A549 (cell line): ENCODE results near the gene DDX54. TPM values are rescaled to one million over a fixed set of nuclear protein-coding genes. Genes with fewer than 3 reads are reported as not detected.

Experiments
- ATAC-seq, 2 experiments: fragments of 200-7000 bp in 1 of 2; fragments of >200 bp in 1 of 2; cut with Nextera tagmentation in 1 of 2; cut with Tn5 transposase in 1 of 2; 3 replicates each; pipeline versions ENCODE4 v1.8.0 to v1.9.1; 2018 to 2020; ENCODE audit warnings: mild to moderate bottlenecking in 1 of 2, moderate library complexity in 1 of 2
- CTCF ChIA-PET: fragments of 300-600 bp; sonication (Branson Sonifier 250); formaldehyde crosslinking; extraction: SDS; loops from one replicate; lab custom pipeline; 2021; ENCODE audit warnings: antibody characterized with exemption, inconsistent platforms; lab: Yijun Ruan, JAX
- POLR2A ChIA-PET: fragments of 350-600 bp; formaldehyde crosslinking; extraction: SDS; loops from one replicate; lab custom pipeline; 2021; ENCODE audit warnings: antibody characterized with exemption, inconsistent platforms; lab: Yijun Ruan, JAX
- DNase-seq, 2 experiments: peaks; one replicate each; pipeline versions ENCODE4 v3.0.0 to v3.0.0-alpha.2; 2011 to 2016; ENCODE audit warnings: low read depth in 1 of 2, low spot score in 1 of 2
- FAIRE-seq: peaks from 2 replicates; lab custom pipeline; 2011; peaks lifted over from hg19 to GRCh38; lab: Jason Lieb, UNC
- H3K27ac ChIP-seq, 2 experiments: fragments of >200 bp; sonication (Bioruptor Twin); formaldehyde crosslinking; 3 replicates each; pipeline ENCODE4 v1.5.1; 2016 to 2017
- H3K4me1 ChIP-seq: fragments of >200 bp; sonication (Bioruptor Twin); formaldehyde crosslinking; 3 replicates; pipeline ENCODE4 v1.6.1; 2016
- H3K4me2 ChIP-seq: fragments of >200 bp; sonication (Bioruptor Twin); formaldehyde crosslinking; 3 replicates; pipeline ENCODE4 v1.6.1; 2016
- H3K4me3 ChIP-seq: fragments of >200 bp; sonication (Bioruptor Twin); formaldehyde crosslinking; 3 replicates; pipeline ENCODE4 v1.5.1; 2016
- H3K9me3 ChIP-seq: fragments of >200 bp; sonication (Bioruptor Twin); formaldehyde crosslinking; 3 replicates; pipeline ENCODE4 v1.6.1; 2016
- BCL3 ChIP-seq: fragments of >200 bp; sonication (Bioruptor Twin); formaldehyde crosslinking; IDR thresholded peaks from 3 replicates; pipeline ENCODE4 v1.6.1; 2016
- CBX8 ChIP-seq: fragments of 200-600 bp; sonication (generic); IDR thresholded peaks from 2 replicates; pipeline ENCODE4 v1.6.1; 2016
- CEBPB ChIP-seq, 2 experiments: fragments of >200 bp in 1 of 2; sonication (Bioruptor Twin) in 1 of 2; formaldehyde crosslinking in 1 of 2; IDR thresholded peaks; 2 replicates each; pipeline ENCODE4 v1.6.1; 2012 to 2016
- CHD4 ChIP-seq: fragments of 200-600 bp; sonication (generic); IDR thresholded peaks from 2 replicates; pipeline ENCODE4 v1.6.1; 2016; ENCODE audit warnings: antibody characterized with exemption, mild to moderate bottlenecking, borderline replicate concordance
- CTCF ChIP-seq: fragments of >200 bp; sonication (Bioruptor Twin); formaldehyde crosslinking; IDR thresholded peaks from 3 replicates; pipeline ENCODE4 v1.5.1; 2016
- EHMT2 ChIP-seq: fragments of 200-600 bp; sonication (generic); IDR thresholded peaks from 2 replicates; pipeline ENCODE4 v1.6.1; 2016; ENCODE audit warnings: antibody characterized with exemption, low read depth, mild to moderate bottlenecking, moderate library complexity
- FOSL2 ChIP-seq, 2 experiments: fragments of 450-650 bp in 1 of 2; fragments of >200 bp in 1 of 2; sonication (Bioruptor Twin) in 1 of 2; formaldehyde crosslinking; IDR thresholded peaks; 2 replicates each; pipeline versions ENCODE4 v1.5.0 to v1.6.1; 2016 to 2020; ENCODE audit warnings: mild to moderate bottlenecking in 1 of 2, moderate library complexity in 1 of 2
- FOXS1 ChIP-seq: fragments of 250-450 bp; sonication (Bioruptor Pico); IDR thresholded peaks from 2 replicates; pipeline ENCODE4 v1.5.0; 2020; ENCODE audit warnings: mild to moderate bottlenecking, moderate library complexity
- GATA3 ChIP-seq: IDR thresholded peaks from 2 replicates; pipeline ENCODE4 v1.6.1; 2012; ENCODE audit warnings: borderline replicate concordance
- HEYL ChIP-seq: fragments of 250-450 bp; sonication (Bioruptor Pico); IDR thresholded peaks from 2 replicates; pipeline ENCODE4 v1.8.0; 2021; ENCODE audit warnings: mild to moderate bottlenecking, moderate library complexity
- HMGXB4 ChIP-seq: fragments of 250-450 bp; sonication (Bioruptor Pico); IDR thresholded peaks from 2 replicates; pipeline ENCODE4 v1.5.0; 2021; ENCODE audit warnings: mild to moderate bottlenecking, moderate library complexity, borderline replicate concordance
- HOXA7 ChIP-seq: fragments of 250-450 bp; sonication (Bioruptor Pico); IDR thresholded peaks from 2 replicates; pipeline ENCODE4 v1.5.0; 2020; ENCODE audit warnings: mild to moderate bottlenecking, moderate library complexity
- HOXB5 ChIP-seq: fragments of 250-450 bp; sonication (Bioruptor Pico); IDR thresholded peaks from 2 replicates; pipeline ENCODE4 v1.5.0; 2020; ENCODE audit warnings: mild to moderate bottlenecking, moderate library complexity
- JUNB ChIP-seq: fragments of >200 bp; sonication (Bioruptor Twin); formaldehyde crosslinking; IDR thresholded peaks from 2 replicates; pipeline ENCODE4 v1.6.1; 2016
- MAFK ChIP-seq: fragments of 450-650 bp; IDR thresholded peaks from 2 replicates; pipeline ENCODE4 v1.6.1; 2014; ENCODE audit not compliant: partially characterized antibody
- MAZ ChIP-seq: fragments of 150-350 bp; IDR thresholded peaks from 2 replicates; pipeline ENCODE4 v1.6.1; 2014; ENCODE audit warnings: antibody characterized with exemption, low read depth, low read length, borderline replicate concordance
- POLR2A ChIP-seq: IDR thresholded peaks from 2 replicates; pipeline ENCODE4 v1.6.1; 2012; ENCODE audit warnings: mild to moderate bottlenecking, low read length
- POLR2AphosphoS2 ChIP-seq: conservative IDR thresholded peaks from 2 replicates; pipeline ENCODE4 v1.6.1; 2012; ENCODE audit warnings: low read length, improper control_type of control experiment, inconsistent platforms
- RAD21 ChIP-seq, 2 experiments: fragments of >200 bp in 1 of 2; sonication (Bioruptor Twin) in 1 of 2; formaldehyde crosslinking in 1 of 2; IDR thresholded peaks in 1 of 2; conservative IDR thresholded peaks in 1 of 2; 2 replicates in 1 of 2; 3 replicates in 1 of 2; pipeline ENCODE4 v1.6.1; 2012 to 2018; ENCODE audit warnings: inconsistent platforms in 1 of 2
- RCOR1 ChIP-seq: fragments of 150-350 bp; IDR thresholded peaks from 2 replicates; pipeline ENCODE4 v1.6.1; 2014; ENCODE audit warnings: antibody characterized with exemption, low read length, low read depth
- RFX5 ChIP-seq: fragments of 450-650 bp; IDR thresholded peaks from 2 replicates; pipeline ENCODE4 v1.7.1; 2014; ENCODE audit warnings: antibody characterized with exemption, mild to moderate bottlenecking, moderate library complexity
- RNF2 ChIP-seq: fragments of 200-600 bp; sonication (generic); IDR thresholded peaks from 2 replicates; pipeline ENCODE4 v1.6.1; 2016; ENCODE audit warnings: low read depth, mild to moderate bottlenecking, antibody characterized with exemption, moderate library complexity, borderline replicate concordance
- SREBF2 ChIP-seq: fragments of 450-650 bp; IDR thresholded peaks from 2 replicates; pipeline ENCODE4 v1.6.1; 2014; ENCODE audit warnings: mild to moderate bottlenecking, moderate library complexity
- ZC3H11A ChIP-seq: fragments of 450-650 bp; IDR thresholded peaks from 2 replicates; pipeline ENCODE4 v1.6.1; 2014; ENCODE audit warnings: antibody characterized with exemption, mild to moderate bottlenecking
- WGBS: methylation state at CpG from one replicate; pipeline ENCODE4 v1.1.6; 2017; ENCODE audit errors: missing lambda C conversion rate; 5-methylcytosine and 5-hydroxymethylcytosine counted together
- polyA plus RNA-seq, 4 experiments: library from polyadenylated mRNA; depleted of rRNA in 3 of 4; stranded (reverse); fragments of >200 nt; fragmentation: RNase III in 1 of 4; extraction: RNeasy Plus Mini Kit Qiagen cat#74134 plus additional on column Dnase treatment in 1 of 4; gene quantifications; 2 replicates in 3 of 4; 3 replicates in 1 of 4; pipeline ENCODE4 v1.2.3, GENCODE V29; 2011 to 2017
- TF ChIP-seq, protein P1 (sequence below): IDR thresholded peaks from 2 replicates; pipeline ENCODE4 v1.6.1; 2012
- TF ChIP-seq, protein P2 (sequence below): IDR thresholded peaks from 2 replicates; pipeline ENCODE4 v1.6.1; 2012; ENCODE audit warnings: low read depth, borderline replicate concordance

The DDX54 gene
- polyA plus RNA-seq, 2 of the 4 experiments (the other 2 are of a cell fraction): 62.4 to 64.5 TPM

DNA sequence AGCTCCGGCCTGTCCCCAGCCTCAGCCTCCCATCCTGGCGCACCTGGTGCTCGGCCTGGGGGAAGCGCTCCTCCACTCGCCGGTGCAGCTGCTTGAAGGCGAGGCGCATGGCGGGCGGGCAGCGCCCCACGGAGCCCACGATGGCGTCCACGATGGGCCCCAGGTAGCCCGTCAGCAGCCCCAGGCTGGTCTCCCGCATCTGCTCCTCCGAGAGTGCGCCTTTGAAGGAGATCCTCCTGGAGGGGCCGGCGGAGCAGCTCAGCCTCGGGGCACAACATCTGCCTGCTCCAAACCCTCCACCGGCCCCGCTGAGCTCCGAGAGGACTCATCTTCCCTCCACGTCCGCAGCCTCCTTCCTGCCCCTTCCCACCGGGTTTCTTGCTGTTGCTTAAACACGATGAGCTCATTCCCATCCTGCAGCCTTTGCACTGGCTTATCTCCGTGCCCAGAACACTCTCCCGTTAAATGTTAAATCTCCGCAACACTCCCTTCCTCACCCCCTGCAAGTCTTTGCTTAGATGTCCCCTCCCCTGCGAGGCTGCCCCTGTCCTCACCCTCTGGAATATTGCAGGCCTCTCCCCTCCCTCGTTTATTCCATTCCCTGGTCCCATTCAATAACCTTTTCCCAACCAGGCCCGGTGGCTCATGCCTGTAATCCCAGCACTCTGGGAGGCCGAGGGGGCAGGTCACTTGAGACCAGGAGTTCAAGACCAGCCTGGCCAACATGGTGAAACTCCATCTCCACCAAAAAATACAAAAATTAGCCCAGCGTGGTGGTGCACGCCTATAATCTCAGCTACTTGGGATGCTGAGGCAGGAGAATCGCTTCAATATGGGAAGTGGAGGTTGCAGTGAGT, 73.0 kb downstream of the DDX54 start:
- FAIRE-seq: no peak
- 77% methylated on average over 25 of the region's 39 CpGs for WGBS
- TF ChIP-seq, protein P1, sequence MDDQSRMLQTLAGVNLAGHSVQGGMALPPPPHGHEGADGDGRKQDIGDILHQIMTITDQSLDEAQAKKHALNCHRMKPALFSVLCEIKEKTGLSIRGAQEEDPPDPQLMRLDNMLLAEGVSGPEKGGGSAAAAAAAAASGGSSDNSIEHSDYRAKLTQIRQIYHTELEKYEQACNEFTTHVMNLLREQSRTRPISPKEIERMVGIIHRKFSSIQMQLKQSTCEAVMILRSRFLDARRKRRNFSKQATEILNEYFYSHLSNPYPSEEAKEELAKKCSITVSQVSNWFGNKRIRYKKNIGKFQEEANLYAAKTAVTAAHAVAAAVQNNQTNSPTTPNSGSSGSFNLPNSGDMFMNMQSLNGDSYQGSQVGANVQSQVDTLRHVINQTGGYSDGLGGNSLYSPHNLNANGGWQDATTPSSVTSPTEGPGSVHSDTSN: no peak
- TF ChIP-seq CEBPB (IDR thresholded peaks at IDR 0.05) (no peak), HOXA7 (CRISPR knock-in tag) (no peak), EHMT2 (no peak), POLR2AphosphoS2 (no peak), FOXS1 (no peak), SREBF2 (no peak), CTCF (no peak), CHD4 (no peak), BCL3 (no peak), HMGXB4 (no peak), POLR2A (no peak), RFX5 (no peak), MAZ (no peak), HOXB5 (CRISPR knock-in tag) (no peak), HEYL (CRISPR knock-in tag) (no peak), MAFK (no peak)
- TF ChIP-seq, protein P2, sequence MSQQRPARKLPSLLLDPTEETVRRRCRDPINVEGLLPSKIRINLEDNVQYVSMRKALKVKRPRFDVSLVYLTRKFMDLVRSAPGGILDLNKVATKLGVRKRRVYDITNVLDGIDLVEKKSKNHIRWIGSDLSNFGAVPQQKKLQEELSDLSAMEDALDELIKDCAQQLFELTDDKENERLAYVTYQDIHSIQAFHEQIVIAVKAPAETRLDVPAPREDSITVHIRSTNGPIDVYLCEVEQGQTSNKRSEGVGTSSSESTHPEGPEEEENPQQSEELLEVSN: no peak
- no peaks in the 10 kb centered on the region for H3K4me1 ChIP-seq
- H3K9me3 ChIP-seq: no peaks in the 10 kb centered on the region
- CTCF ChIA-PET: interaction anchor here (0.7 to 4.9 kb wide), 5 partner anchors 14 to 83 kb away, joined by 3 to 22 read pairs (median 4); no protein-coding TSS in a partner anchor
- no peak overlapping the region for H3K4me3 ChIP-seq
- POLR2A ChIA-PET: no interaction called here
- H3K27ac ChIP-seq: no peak overlapping the region
- no peak overlapping the region for H3K4me2 ChIP-seq
- no peak for ATAC-seq
- no peak for DNase-seq

GRCh38 chr12:113111247-113111646, 74.0 kb downstream of the DDX54 start:
- no peak for ATAC-seq
- POLR2A ChIA-PET: no interaction called here
- Histone ChIP-seq H3K27ac (no peak overlapping the region), H3K4me2 (no peak overlapping the region), H3K9me3 (no peaks in the 10 kb centered on the region), H3K4me1 (no peaks in the 10 kb centered on the region), H3K4me3 (no peak overlapping the region)
- DNase-seq: no peak
- WGBS: 84% methylated on average over 3 of the region's 3 CpGs
- no peak for FAIRE-seq
- CTCF ChIA-PET: interaction anchor here (1.0 to 4.9 kb wide), 5 partner anchors 13 to 84 kb away, joined by 3 to 22 read pairs (median 3); no protein-coding TSS in a partner anchor
- no peak for TF ChIP-seq ZC3H11A
- TF ChIP-seq RCOR1: no peak
- TF ChIP-seq HEYL (CRISPR knock-in tag): no peak
- TF ChIP-seq GATA3: no peak
- no peak for TF ChIP-seq CBX8
- no peak for TF ChIP-seq RAD21 (conservative IDR thresholded peaks at IDR 0.05 in 1 of 2, IDR thresholded peaks at IDR 0.05 in 1 of 2)
- no peak for TF ChIP-seq RNF2
- no peak for TF ChIP-seq RFX5
- TF ChIP-seq FOSL2 (IDR thresholded peaks at IDR 0.05): no peak
- TF ChIP-seq FOSL2 (CRISPR knock-in tag; IDR thresholded peaks at IDR 0.05): no peak
- no peak for TF ChIP-seq MAZ
- no peak for TF ChIP-seq JUNB
- no peak for TF ChIP-seq BCL3
- no peak for TF ChIP-seq CTCF
